HUES48 (cell line): ENCODE data around the gene MRPS34.

Experiments
- H3K27ac ChIP-seq: one replicate; pipeline ENCODE4 v1.7.0; 2013; ENCODE audit warnings: low read depth, low read length, inconsistent platforms
- H3K27me3 ChIP-seq: 2 replicates; pipeline ENCODE4 v1.6.1; 2013; ENCODE audit warnings: mild to moderate bottlenecking, low read length; ENCODE audit not compliant: control insufficient read depth, insufficient read depth
- H3K36me3 ChIP-seq: 2 replicates; pipeline ENCODE4 v1.6.1; 2013; ENCODE audit warnings: low read length; ENCODE audit not compliant: control insufficient read depth, insufficient read depth
- H3K4me1 ChIP-seq: 2 replicates; pipeline ENCODE4 v1.6.1; 2013; ENCODE audit warnings: mild to moderate bottlenecking, low read length; ENCODE audit not compliant: control insufficient read depth, insufficient read depth
- H3K4me3 ChIP-seq: 2 replicates; pipeline ENCODE4 v1.5.1; 2013; ENCODE audit warnings: mild to moderate bottlenecking, low read depth, low read length
- H3K9ac ChIP-seq: 2 replicates; pipeline ENCODE4 v1.6.1; 2013; ENCODE audit warnings: mild to moderate bottlenecking, low read depth, low read length, moderate library complexity
- H3K9me3 ChIP-seq: 2 replicates; pipeline ENCODE4 v1.6.1; 2013; ENCODE audit warnings: low read length; ENCODE audit not compliant: control insufficient read depth, insufficient read depth

The MRPS34 gene

GRCh38 chr16:1772908-1773702 lies at the start of gene MRPS34:
TSS of gene MRPS34 (minus strand) at chr16:1773134. CDS start at chr16:1773119, 15 bp downstream.
- peaks cover 4% of the 10 kb centered on the region; the same call in 1 of the 2 replicates for H3K4me1 ChIP-seq
- H3K9ac ChIP-seq = peak within 1 kb of the TSS; percentile 94
- H3K27ac ChIP-seq = peak within 1 kb of the TSS; percentile 93
- H3K36me3 ChIP-seq = peaks cover 35% of the 10 kb centered on the region
- H3K27me3 ChIP-seq = no peaks in the 10 kb centered on the region
- H3K9me3 ChIP-seq = no peaks in the 10 kb centered on the region
- H3K4me3 ChIP-seq = peak within 1 kb of the TSS; percentile 98

- Histone ChIP-seq H3K27me3 (no peaks in the 10 kb centered on the region), H3K4me1 (no peaks in the 10 kb centered on the region), H3K4me3 (no peak overlapping the region), H3K9me3 (no peaks in the 10 kb centered on the region), H3K27ac (no peak overlapping the region), H3K36me3 (peaks cover 13% of the 10 kb centered on the region), H3K9ac (no peak overlapping the region)
Observed at GRCh38 chr16:1821861-1822611, 49.1 kb upstream of the MRPS34 start.

GRCh38 chr16:1820946-1821290 lies 48.0 kb upstream of the MRPS34 start:
- H3K27me3 ChIP-seq = no peaks in the 10 kb centered on the region
- no peaks in the 10 kb centered on the region for H3K9me3 ChIP-seq
- peaks cover 22% of the 10 kb centered on the region for H3K36me3 ChIP-seq
- H3K9ac ChIP-seq = no peak overlapping the region
- H3K4me1 ChIP-seq = no peaks in the 10 kb centered on the region
- no peak overlapping the region for H3K4me3 ChIP-seq
- no peak overlapping the region for H3K27ac ChIP-seq

- H3K9me3 ChIP-seq = no peaks in the 10 kb centered on the region
- no peak overlapping the region for H3K9ac ChIP-seq
- no peaks in the 10 kb centered on the region for H3K4me1 ChIP-seq
- H3K36me3 ChIP-seq = peaks cover 26% of the 10 kb centered on the region
- no peak overlapping the region for H3K27ac ChIP-seq
- no peaks in the 10 kb centered on the region for H3K27me3 ChIP-seq
- H3K4me3 ChIP-seq = no peak overlapping the region
Observed at GRCh38 chr16:1820096-1820945, 47.4 kb upstream of the MRPS34 start.

GRCh38 chr16:1819611-1820010 lies 46.7 kb upstream of the MRPS34 start:
- Histone ChIP-seq H3K36me3 (peaks cover 29% of the 10 kb centered on the region), H3K9me3 (no peaks in the 10 kb centered on the region), H3K9ac (no peak overlapping the region), H3K27ac (no peak overlapping the region), H3K4me1 (no peaks in the 10 kb centered on the region), H3K4me3 (no peak overlapping the region), H3K27me3 (no peaks in the 10 kb centered on the region)

GRCh38 chr16:1818873-1819525 lies 46.1 kb upstream of the MRPS34 start:
- Histone ChIP-seq H3K27me3 (no peaks in the 10 kb centered on the region), H3K9me3 (no peaks in the 10 kb centered on the region), H3K4me1 (no peaks in the 10 kb centered on the region), H3K4me3 (no peak overlapping the region), H3K9ac (no peak overlapping the region), H3K36me3 (peaks cover 29% of the 10 kb centered on the region), H3K27ac (no peak overlapping the region)

GRCh38 chr16:1818204-1818872 lies 45.4 kb upstream of the MRPS34 start:
- peaks cover 29% of the 10 kb centered on the region for H3K36me3 ChIP-seq
- H3K27me3 ChIP-seq = no peaks in the 10 kb centered on the region
- H3K9me3 ChIP-seq = no peaks in the 10 kb centered on the region
- H3K27ac ChIP-seq = no peak overlapping the region
- H3K4me1 ChIP-seq = no peaks in the 10 kb centered on the region
- H3K9ac ChIP-seq = no peak overlapping the region
- no peak overlapping the region for H3K4me3 ChIP-seq

- H3K4me3 ChIP-seq = no peak overlapping the region
- H3K9ac ChIP-seq = no peak overlapping the region
- H3K36me3 ChIP-seq = peaks cover 27% of the 10 kb centered on the region
- H3K4me1 ChIP-seq = no peaks in the 10 kb centered on the region
- H3K27ac ChIP-seq = no peak overlapping the region
- H3K9me3 ChIP-seq = no peaks in the 10 kb centered on the region
- no peaks in the 10 kb centered on the region for H3K27me3 ChIP-seq
Observed at GRCh38 chr16:1817716-1818115, 44.8 kb upstream of the MRPS34 start.

GRCh38 chr16:1817276-1817589 lies 44.3 kb upstream of the MRPS34 start:
- H3K4me1 ChIP-seq = no peaks in the 10 kb centered on the region
- H3K4me3 ChIP-seq = no peak overlapping the region
- H3K36me3 ChIP-seq = peaks cover 24% of the 10 kb centered on the region
- no peak overlapping the region for H3K9ac ChIP-seq
- H3K27me3 ChIP-seq = no peaks in the 10 kb centered on the region
- no peak overlapping the region for H3K27ac ChIP-seq
- no peaks in the 10 kb centered on the region for H3K9me3 ChIP-seq
